NCI-H82 treated with DMSO at 0.1 percent for 48 hours (cell line): ENCODE data around the gene TIAM2.
"Not testable (repeated sequence)": the region's sequence is repeated elsewhere in the genome, so short reads cannot be mapped to it uniquely, and the experiment has no call there.

ENCODE experiments used
- DNase-seq: peaks from one replicate; lab custom pipeline; 2025; ENCODE audit not compliant: unreplicated experiment; lab: John Stamatoyannopoulos, UW

TIAM2 gene

DNA sequence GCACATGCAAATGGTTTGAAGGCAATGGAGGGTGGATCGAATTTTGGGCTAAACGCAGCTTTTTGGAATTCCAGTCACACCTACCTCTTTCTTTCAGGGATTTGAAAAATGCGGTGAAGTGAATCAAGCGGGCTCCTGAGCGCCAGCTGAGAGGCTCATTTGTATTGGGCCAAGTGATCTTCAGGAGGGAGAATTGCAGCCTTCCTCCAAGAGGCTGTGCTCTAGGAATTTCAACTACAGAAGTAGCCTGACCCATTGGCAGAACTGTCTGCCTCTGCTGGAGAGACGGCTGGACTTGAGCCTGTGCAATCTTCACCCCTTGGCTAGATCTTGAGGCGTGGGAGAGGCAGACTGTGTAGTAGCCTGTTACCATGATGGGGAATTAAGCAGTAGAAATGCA, 5.7 kb upstream of the TIAM2 start:
- DNase-seq, result no peak

DNA sequence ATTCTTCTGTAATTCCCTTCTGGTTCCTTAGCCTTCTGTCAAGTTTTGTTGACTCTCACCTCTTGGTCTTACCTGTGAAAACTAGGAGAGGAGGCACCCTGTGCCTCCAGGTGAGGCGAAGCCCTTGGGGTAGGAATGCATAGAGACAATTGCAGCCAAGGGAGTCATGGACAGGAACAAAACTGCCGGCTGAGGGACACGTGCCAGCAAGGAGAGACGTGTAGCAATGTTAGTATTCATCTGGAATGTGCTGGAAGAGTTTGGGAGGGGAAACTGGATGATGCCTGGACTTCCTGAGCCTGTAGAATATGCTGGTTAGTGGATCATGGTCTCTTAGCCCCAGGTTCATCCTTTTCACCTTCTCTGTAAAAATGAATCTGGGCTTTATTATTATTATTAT, 3.9 kb upstream of the TIAM2 start:
- no peak for DNase-seq

- DNase-seq, result no peak
Observed at GRCh38 chr6:154993026-154993425, 2.1 kb upstream of the TIAM2 start.

- DNase-seq, result no peak
Observed at GRCh38 chr6:154993710-154994109, 1.4 kb upstream of the TIAM2 start.

DNA sequence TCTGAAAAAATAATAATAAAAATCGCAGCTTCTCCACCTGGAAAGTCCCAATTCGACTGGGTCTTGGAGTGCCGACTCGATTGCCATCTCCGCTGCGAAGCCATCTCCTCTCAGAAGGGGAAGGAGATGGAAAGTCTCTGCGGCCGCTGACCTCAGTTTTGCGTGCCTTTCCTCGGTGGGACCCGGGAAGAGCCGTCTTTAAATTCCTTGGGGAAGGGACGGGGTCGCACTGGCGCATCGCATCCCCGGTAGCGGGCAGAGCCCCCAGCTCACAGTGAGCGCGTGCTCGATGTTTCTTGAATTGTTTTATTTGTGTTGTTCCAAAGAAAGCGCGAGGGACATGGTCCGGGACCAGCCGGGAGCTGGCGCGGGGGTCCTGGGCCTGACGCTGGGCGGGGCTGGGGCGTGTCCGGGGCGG, 270 bp upstream of the TIAM2 start:
- DNase-seq, result no peak

DNA sequence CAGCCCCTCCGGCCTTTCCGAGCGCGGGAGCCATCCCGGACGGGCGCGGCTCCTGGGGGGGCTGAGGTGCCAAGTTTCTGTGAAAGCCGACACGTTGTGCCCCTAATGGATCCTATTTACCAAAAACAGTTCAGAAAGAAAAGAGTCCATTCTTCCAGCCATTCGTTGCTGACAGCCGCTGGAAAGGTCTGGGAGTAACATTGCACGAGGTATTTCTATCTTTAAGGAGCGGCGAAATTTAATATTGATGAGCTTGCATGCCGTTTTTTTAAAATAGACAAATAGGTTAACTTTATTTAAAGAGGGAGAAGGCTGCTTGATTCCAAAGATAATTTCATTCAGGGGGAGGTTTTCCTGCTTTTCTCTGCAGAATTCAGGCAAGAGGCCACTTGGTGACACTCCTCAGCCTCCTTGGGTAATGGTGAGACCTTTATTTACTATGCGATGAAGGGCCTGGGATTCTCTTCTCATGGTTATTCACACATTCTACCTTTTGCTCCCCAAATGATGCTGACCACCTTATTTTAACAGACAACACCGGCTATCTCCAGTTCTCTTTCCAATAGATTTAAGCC, 988 bp downstream of the TIAM2 start:
- no peak for DNase-seq

- DNase-seq, result peak; percentile 52
Observed at GRCh38 chr6:154996841-154997311, 1.8 kb downstream of the TIAM2 start.

GRCh38 chr6:154998855-154999254, 3.7 kb downstream of the TIAM2 start:
- no peak for DNase-seq

- no peak for DNase-seq
Observed at GRCh38 chr6:155001482-155001881, 6.4 kb downstream of the TIAM2 start.

GRCh38 chr6:155001934-155002333, 6.8 kb downstream of the TIAM2 start:
- DNase-seq, result no peak

DNA sequence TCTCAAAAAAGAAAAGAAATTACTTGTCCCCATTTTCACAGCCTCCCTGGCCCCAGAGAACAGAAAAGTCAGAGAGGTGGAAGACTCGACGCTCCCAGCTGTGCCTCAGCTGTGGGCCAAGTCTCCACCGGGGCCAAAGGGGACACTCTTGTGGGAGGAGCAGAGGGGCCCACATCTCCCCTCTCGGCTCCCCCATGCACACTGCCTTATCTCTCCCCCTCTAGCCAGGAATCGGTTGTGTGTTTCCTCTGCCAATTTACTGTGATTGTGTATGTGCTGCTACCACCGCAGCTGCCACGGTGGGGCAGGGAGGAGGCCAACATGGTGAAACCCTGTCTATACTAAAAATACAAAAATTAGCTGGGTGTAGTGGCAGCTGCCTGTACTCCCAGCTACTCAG, 8.4 kb downstream of the TIAM2 start:
- no peak for DNase-seq

- no peak for DNase-seq
Observed at GRCh38 chr6:155004017-155004416, 8.9 kb downstream of the TIAM2 start.

- DNase-seq, result no peak
Observed at GRCh38 chr6:155004576-155005372, 9.7 kb downstream of the TIAM2 start.

DNA sequence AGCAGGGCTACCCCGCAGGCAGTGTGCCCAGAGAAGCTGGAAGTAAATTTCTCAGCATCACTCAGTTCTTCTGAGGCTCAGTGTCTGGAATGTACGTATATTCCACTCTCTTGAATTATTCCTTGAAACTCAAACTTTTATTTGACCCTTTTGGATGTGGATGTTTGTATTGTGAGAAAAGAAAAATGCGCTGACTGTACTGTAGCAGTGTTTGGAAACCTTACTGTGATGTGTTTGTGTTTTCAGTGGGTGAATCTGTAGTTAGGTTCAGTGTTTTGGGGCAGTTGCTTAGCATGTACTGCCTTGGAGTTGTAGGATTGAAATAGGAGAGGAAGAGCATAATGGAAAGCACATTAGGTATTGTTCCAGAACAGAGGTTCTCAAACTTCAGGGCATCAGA, 13.5 kb downstream of the TIAM2 start:
- DNase-seq, result no peak

- DNase-seq, result no peak
Observed at GRCh38 chr6:155010940-155011339, 15.8 kb downstream of the TIAM2 start.

- peak; percentile 50 for DNase-seq
Observed at GRCh38 chr6:155011809-155012291, 16.7 kb downstream of the TIAM2 start.

- DNase-seq, result peak; percentile 94
Observed at GRCh38 chr6:155013457-155013876, 18.4 kb downstream of the TIAM2 start.

DNA sequence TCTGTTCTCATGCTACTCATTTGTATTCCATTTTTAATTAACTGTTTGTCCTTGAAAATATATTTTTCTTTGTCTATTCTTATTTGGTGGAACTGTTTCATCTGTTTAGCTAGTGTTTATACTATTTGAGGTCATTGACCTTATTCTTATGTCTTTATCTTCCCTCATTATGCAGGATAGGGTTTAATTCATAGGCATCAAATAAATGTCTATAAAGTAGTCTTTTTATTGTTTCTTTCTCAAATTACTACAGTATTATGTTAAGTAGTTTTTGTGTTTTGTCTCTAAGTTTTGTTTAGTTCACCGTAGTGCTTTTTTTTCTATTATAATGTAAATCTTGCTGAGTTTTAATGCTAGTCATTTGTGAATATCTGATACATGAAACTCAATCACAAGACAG, 19.0 kb downstream of the TIAM2 start:
- no peak for DNase-seq

DNA sequence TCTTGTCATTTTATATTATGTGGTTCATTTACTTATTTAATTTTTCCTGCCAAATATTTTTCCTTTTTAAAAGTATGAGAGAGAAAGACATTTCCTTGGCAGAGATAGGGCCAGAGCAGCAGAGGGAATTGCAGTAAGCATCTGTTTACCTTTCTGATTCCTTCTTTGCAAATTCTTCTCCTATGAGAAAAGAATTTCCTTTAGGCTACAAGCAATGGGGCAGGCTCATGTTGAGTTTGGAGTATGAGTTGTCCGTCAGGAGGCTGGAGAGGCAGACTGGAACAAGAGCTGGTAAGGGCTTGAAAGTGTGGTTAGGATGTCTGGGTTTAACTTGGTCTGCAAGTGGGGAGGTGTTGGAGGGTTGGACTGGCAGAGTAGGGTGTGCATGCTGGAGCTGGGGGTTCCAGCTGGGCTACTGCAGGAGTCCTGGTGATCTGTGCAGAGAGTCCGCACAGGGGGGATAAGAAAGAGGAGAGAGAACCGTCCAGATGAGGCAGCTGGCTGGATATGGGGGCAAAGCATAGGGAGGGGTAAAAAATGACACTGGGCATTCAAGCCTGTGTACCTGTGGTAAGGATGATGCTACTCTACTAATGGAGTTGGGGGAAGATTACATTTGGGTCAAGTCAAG, 19.7 kb downstream of the TIAM2 start:
- DNase-seq, result no peak

GRCh38 chr6:155018415-155018814, 23.3 kb downstream of the TIAM2 start:
- not testable (repeated sequence) for DNase-seq

DNA sequence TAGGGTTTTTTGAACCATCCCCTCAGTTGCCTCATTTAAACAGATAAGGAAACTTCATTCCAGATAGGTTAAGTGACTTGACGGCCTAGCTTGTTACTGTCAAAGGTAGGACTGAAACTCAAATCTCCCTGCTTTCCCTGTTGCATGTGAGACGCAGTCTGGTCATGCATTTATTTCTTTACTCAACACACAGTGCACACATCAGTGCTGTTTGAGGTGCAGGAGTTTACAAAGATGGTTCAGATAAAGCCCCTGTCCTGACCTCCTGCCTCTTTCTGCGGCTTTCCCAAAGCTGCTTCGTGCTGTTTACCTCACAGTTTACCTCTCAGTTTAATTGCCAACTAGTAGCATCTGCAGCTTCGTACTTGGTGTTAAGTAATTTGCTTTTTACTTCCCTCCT, 26.6 kb downstream of the TIAM2 start:
- DNase-seq, result no peak

GRCh38 chr6:155022721-155023120, 27.6 kb downstream of the TIAM2 start:
- DNase-seq, result no peak
